Right forelimb (tissue), 1 donor: ENCODE results near the gene OR51S1.
"Not testable (repeated sequence)": the region's sequence is repeated elsewhere in the genome, so short reads cannot be mapped to it uniquely, and the experiment has no call there.

ENCODE experiments used
- DNase-seq: peaks from one replicate; pipeline ENCODE4 v3.0.0-alpha.2; 2018

The OR51S1 gene, protein sequence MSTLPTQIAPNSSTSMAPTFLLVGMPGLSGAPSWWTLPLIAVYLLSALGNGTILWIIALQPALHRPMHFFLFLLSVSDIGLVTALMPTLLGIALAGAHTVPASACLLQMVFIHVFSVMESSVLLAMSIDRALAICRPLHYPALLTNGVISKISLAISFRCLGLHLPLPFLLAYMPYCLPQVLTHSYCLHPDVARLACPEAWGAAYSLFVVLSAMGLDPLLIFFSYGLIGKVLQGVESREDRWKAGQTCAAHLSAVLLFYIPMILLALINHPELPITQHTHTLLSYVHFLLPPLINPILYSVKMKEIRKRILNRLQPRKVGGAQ

DNA sequence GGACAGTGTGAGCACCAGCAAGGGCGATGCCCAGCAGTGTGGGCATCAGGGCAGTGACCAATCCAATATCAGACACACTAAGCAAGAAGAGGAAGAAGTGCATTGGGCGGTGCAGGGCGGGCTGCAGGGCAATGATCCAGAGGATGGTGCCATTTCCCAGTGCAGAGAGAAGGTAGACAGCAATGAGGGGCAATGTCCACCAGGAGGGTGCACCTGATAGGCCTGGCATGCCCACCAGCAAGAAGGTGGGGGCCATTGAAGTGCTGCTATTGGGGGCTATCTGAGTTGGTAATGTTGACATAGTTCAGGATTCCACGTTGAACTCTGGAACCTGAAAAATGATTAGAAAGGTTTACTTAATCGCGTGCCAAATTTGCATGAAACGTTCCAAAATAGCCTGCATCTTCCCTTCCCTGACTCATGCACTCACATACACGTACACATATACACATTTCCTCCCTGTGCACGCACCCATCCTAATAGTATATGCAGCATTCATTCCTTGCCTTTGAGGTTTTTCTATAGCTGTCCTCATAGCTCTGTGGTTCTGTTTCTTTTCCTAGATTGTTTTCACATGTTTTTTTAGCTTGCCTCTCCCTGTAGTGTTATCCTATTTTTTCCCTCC, at the start of gene OR51S1:
TSS of gene OR51S1 (minus strand) at position 301 of the 625 bp plus-strand sequence. CDS start at position 301, 0 bp downstream.
- no peak for DNase-seq

DNA sequence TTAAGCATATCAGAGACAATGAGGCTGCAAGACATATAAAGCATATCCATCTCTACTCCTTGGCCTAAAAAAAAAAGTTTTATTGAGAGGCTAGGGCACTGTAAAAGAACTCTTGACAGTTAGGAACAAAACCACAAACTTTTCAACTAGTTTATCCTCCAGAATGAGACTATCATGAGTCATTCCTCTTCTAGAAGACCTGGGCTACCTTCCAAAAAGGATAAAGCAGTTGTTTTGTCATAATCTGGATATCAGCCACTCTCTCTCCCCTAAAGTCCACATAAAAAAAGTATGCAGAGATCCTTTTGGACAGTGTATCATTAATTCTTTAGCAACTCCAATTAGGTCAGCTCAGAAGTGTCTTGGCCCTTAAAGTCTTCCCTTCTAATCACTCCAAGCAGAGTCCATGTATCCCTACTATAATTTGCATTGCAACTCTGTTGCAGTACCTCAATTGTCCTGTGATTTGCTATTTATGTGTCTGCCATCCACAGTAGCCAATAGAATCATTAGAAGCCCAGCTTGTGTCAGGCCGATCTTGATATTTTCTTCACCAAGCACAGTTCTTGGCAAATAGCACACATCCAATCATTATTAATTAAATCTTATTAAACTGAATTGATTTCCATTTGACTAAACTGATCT, 43.1 kb upstream of the OR51S1 start:
- no peak for DNase-seq

DNA sequence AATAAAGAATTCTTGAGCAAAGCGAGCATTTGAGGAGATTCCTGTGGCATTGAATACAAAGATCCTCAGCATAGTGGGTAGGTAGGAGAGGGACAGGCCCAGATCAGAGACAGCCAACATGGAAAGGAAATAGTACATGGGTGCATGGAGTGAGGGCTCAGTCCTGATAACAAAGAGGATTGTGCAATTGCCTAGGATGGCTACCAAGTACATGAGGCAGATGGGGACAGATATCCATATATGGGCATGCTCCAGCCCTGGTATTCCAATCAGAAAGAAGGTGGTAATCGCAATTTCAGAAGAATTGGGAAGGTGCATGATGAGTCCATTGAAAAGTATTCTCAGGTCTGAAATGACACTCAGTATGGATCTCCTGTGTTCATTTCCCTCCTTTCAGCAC, 41.3 kb upstream of the OR51S1 start:
- DNase-seq = no peak

DNA sequence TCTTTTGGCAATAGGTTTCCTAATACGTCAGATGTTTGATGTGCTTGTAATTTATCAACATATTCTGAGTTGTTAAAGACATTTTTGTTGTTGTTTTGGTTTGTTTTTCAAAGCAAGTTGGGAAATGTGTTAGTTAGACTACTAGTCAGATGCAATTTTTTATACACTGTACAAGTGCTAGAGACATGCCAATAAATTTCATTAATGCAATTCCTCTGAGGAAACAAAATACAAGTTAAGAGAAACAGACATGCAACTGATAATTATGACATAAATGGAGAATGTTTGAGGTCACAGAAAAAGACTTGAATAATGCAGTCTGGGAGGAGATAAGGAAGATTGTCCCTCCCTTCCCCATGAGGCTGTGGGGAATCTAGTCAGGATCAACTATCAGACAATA, 38.6 kb upstream of the OR51S1 start:
- DNase-seq = no peak

DNA sequence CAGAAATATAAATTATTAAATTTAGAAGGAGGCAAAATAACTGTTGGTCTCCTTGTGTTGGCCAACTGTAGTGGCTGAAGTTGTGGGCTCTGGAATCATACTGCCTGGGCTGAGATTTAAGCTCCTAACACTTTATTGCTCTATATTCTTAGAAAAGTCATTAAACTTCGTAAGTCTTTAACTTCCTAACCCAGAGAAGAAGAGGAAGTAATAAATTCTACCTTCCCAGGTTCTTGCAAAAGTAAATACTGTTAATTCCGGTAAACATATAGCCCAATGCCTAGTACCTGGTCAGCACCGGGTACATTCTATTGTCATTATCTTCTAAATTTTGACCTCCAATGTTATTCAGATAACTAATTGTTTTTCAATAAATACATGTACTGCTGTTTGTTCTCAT, 37.2 kb upstream of the OR51S1 start:
- no peak for DNase-seq

DNA sequence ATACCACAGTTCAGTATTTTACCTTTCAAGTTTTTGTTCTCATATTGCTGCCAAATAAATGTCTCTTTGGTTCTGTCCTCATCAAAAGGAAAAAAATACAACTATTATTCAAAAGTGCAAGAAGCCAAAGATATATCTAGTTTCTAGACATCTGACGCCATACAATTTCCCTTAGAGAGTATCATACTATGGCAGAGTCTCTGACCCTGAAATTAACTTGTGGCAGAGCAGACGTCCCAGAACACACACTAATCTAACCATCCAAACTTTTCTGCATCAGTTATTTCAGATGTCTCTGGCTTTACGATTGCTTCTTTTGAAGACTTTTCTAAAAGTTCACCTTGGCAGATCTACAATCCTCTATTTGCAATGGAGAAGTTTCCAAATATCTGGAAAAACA, 35.4 kb upstream of the OR51S1 start:
- no peak for DNase-seq

DNA sequence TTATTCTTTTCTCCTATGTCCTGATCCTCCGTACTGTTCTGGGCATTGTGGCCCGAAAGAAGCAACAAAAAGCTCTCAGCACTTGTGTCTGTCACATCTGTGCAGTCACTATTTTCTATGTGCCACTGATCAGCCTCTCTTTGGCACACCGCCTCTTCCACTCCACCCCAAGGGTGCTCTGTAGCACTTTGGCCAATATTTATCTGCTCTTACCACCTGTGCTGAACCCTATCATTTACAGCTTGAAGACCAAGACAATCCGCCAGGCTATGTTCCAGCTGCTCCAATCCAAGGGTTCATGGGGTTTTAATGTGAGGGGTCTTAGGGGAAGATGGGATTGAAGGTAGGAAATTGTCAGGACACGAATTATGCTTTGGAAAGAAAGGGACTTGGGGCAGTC, 33.5 kb upstream of the OR51S1 start:
- DNase-seq = no peak

DNA sequence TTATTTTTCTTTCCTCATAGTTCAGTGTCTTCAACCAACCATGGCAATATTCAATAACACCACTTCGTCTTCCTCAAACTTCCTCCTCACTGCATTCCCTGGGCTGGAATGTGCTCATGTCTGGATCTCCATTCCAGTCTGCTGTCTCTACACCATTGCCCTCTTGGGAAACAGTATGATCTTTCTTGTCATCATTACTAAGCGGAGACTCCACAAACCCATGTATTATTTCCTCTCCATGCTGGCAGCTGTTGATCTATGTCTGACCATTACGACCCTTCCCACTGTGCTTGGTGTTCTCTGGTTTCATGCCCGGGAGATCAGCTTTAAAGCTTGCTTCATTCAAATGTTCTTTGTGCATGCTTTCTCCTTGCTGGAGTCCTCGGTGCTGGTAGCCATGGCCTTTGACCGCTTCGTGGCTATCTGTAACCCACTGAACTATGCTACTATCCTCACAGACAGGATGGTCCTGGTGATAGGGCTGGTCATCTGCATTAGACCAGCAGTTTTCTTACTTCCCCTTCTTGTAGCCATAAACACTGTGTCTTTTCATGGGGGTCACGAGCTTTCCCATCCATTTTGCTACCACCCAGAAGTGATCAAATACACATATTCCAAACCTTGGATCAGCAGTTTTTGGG, 33.0 kb upstream of the OR51S1 start, which contains the start of gene OR51T1:
TSS of gene OR51T1 (plus strand) at position 41 of the 641 bp plus-strand sequence. CDS start at position 41, 0 bp downstream.
- no peak for DNase-seq

DNA sequence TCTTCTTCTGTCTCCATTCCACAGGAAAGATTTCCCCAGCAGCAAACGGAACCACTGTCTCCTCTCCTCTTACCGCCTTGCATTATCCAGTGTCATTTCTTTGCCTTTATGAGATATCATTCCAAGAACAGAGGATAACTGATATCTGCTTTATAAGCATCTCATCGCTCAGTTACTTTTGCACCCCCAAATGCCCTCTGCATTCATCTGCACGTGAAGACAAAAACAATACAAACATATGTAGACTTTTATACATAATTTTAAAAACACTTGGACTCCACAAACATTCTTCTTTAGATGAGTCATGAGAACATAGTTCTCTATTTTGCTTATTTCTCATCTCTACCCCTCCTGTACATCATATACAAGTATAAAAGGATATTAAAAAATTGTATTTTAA, 32.2 kb upstream of the OR51S1 start:
- DNase-seq = no peak

DNA sequence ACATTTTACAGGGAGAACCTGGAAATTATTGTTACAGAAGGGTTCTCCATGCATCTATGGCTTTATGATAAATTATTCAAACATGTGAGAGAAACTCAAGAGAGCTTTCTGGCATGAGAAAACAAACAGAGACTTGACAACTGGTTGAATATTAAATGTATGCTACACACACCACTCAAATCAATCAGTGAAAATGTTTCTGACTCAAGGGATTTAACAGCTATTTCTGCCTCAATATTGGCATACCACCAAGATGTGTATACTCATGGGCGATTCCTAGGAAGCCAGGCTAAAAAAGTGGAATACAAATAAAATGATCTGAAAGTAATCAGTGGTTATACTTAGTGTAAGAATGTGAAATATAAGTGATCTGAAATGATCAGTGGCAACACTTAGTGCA, 16.8 kb upstream of the OR51S1 start:
- DNase-seq = no peak

DNA sequence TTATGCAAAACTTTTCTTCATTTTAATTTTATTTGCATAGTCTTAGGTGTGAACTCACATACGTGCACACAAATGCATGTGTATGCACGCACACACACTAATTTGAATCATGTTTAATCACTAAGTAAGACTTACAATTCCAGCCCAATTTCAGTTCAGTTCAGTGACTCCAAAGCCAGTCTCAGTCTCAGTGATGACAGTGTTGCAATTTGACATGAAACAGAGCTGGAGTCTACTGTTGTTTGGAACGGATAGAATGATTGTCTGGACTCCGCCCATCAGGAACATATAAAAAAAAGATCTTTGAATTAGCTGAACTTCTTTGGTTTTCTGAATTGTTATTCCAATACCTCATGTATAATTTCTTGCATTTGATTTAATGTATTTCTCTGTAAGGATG, 14.9 kb upstream of the OR51S1 start:
- DNase-seq = no peak

DNA sequence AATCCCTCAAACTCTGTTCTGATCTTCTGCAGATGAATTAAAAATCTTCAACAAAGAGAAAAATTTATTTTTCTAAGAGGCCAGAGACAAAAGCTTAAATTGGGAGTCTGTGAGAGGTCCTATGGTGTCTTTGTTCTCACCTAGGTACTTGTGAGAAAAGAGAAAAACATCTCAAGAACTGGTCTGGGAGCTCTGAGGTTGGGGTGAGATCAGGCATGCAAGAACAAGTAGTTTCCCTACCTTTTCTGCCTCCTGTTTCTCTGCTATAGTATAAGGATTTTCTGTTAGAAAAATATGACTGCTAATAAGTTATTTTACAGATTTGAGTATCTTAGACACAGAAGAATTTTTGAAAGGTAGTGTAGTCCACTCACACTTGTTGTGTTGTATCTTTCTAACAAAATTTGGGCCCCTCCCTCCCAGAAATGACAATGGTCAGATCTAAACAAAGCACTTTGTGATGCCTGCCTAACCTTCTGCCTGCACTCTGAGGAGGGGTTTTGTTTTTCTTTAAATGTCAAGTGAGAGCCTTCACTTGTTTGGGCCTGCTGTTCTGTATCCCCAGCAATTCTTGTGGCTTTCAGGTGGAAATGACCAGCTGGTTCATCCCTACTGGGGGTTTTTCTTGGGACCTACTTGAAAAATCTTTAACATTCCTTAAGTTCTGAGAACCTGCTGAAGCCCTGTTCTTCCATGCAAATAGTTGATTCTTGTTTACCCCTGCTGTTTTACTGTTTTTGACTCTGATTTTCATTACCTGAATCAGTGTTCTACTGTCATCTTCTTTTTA, 13.6 kb upstream of the OR51S1 start:
- DNase-seq = no peak

DNA sequence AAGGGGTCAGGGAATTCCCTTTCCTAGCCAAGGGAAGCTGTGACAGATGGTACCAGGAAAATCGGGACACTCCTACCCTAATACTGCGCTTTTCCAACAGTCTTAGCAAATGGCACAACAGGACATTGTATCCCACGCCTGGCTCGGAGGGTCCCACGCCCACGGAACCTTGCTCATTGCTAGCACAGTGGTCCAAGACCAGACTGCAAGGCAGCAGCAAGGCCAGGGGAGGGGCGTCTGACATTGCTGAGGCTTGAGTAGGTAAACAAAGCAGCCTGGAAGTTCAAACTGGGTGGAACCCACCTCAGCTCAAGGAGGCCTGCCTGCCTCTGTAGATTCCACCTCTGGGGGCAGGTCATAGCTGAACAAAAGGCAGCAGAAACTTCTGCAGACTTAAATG, 5.3 kb upstream of the OR51S1 start:
- not testable (repeated sequence) for DNase-seq

DNA sequence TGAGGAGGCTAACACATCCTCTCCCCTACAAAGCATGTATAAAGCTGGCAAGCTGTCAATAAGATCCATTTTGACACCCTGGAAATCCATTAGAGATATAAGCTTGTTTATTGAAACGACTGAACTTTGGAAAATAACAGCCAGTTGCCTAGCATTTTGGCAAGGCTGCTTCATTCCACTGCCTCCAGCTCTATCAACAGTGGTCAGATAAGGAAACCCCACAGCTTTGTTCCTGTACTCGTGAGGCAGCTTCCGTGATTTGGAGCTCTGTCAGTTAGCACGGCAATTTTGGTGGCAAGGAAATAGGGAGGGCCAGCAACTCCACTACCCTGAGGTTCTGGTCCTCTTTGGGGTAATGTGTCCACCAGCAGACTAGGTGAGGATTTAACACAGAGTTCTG, 2.0 kb upstream of the OR51S1 start:
- DNase-seq = no peak

DNA sequence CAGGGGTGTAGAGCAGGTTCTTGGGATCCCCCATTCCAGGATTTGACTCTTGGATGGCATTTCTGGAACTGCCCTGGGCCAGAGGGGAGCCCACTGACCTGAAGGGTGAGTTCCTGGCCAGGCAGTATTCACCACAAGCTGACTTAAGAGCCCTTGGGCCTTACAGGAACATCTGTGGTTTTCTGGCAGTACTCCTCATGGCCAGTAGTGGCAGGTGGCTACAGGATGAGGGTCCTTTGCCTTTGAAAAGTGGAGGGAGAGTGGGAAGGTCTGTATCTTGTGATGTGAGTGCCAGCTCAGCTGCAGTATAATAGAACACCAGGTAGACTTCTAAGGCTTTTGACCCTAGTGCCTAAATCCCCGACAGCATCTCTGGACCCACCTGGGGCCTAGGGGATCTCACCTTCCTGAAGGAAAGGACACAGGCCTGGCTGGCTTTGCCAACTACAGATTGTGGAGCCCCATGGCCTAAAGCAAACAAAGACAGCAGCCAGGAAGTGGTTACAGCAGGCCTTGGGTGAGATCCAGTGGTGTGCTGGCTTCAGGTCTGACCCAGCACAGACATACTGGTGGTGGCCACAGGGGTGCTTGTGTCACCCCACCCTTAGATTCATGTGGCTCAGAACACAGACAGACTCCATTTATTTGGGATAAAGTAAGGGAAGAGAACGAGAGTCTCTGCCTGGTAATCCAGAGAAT, 9.0 kb downstream of the OR51S1 start:
- DNase-seq = no peak

DNA sequence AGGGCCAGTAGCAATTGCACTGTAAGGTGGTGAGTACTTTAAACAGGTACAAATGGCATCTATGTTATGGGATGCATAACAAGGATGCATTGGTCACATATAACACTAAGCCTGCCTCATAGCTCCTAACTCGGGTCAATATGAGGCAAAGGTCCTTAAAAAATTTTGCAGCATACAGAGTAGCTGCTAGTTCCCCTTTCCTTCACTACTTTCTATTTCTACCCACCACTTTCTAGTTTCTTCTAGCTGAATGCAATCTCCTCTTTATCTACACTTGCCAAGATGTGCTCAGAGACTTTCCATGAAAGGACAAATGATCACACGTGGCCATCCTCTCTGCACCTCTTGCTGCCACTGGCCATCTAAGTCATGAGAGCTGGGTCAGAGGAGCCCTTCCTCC, 18.1 kb downstream of the OR51S1 start:
- DNase-seq = no peak

DNA sequence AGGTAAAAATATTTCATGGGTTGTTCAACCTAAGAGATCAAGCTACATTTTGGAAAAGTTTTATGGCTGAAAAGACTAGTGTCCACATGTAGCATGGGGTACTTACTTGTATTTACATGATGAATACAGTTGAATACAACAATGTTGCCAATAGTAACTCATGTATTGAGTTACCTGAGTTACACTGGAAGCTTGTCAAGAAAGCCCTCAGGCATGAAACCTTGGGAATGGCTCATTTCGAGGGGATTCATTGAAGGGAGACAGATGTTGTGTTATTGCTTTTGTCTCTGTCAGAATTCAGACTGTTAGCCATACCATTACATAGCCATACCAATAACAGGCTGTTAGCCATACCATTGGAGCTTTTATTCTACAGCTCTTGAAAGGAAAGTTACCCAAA, 18.7 kb downstream of the OR51S1 start:
- no peak for DNase-seq

DNA sequence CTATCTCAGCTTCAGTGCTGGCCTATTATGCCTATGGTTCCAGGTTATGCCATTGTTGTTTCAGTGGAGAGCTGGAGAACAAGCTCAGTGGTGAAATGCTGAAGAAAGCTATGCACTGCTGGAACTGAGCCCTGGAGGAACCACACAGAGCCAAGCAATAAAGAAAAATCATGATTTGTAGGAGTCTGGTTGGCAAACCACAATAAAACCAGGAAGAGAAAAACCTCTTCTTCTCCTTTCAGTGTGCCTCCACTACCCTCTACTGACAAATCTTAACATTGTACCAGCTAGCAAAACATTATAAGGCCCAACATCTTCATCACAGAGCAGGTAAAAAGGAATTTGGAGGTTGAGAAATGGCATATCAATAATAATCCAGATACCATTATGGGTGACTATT, 22.6 kb downstream of the OR51S1 start:
- no peak for DNase-seq

DNA sequence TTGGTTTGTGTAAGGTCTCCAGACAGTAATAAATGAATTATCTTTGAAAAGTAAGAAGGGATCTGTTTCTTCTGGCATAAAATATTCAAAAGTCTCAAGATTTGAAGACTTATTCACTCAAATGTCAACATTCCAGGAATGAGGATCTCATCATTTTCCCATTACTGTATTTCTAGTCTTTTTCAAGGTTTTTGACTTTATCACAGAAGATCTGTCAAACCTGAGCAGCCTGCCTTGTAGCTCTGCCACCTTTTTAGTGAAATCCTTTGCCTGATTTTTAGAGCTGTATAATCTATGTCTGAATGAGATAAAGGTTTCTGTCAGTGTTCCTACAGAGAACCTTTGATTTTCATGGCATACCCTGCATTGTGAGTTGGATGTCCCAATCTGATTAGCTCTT, 23.9 kb downstream of the OR51S1 start:
- DNase-seq = no peak

DNA sequence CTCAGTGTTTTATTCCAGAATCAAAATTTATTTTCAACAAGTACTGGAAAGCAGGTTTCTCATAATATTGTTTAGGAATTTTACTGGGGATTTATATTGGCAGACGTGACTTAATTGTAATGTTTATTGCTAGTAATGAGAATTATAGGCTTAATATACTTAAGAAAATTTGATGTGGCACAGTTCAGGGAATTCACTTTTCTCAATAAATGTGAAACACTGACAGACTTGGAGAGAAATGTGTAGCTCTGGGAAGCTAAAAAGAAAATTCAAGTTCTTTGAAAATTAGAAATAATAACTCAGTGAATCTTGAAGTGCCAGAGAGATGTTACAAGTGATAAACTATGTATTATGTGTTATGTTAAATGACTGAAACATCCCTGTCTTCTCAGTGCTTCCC, 28.0 kb downstream of the OR51S1 start, which contains the start of gene OR51F2:
TSS of gene OR51F2 (plus strand) at position 301 of the 400 bp plus-strand sequence. CDS start 101 bp downstream, outside the sequence.
- DNase-seq = no peak

DNA sequence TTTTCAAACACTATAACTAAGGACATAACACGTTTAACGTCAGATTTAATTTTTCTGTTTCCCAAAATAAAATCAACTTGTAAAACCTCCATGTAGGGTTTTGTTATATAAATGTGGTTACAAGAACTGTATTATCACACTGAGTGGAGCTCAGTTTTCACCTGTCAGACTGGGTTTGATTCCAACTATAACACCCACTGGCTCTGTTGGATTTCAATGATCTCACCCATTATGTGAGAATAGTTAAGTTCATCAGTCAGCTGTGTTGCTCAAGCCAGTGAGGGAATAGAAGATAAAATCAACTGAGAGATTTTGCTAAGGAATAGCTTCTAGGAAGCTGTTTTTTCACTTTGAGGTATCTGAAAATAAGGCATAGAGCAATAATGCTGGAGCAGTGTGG, 39.8 kb downstream of the OR51S1 start:
- DNase-seq = no peak

DNA sequence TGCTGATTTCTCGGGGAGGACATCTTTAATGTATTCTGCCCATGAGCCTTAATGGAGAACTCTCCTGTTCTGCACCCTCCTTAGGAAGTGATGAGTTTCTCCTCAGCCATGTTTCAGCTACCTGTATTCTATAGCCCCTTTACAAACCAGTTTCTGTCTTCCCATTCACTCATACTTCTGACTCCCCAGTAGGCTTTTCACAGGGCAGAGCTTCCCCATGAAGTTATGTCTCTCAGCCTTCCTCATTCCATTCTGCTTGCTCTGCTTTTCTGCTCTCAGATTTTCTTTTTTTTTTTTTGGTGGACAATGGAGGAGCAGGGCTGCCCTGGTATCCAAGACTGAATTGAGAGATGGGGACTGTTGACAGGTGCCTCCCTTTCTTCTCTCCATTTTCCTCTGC, 40.5 kb downstream of the OR51S1 start:
- DNase-seq = no peak
